B cell (primary cell): ENCODE measurements around the gene KSR2. TPM values are rescaled to one million over a fixed set of nuclear protein-coding genes. Genes with fewer than 3 reads are reported as not detected.

ENCODE experiments used
- ATAC-seq: fragments of 200-7000 bp; cut with Tn5 transposase; one replicate; pipeline ENCODE4 v1.10.0; 2021; ENCODE audit warnings: low read depth, mild to moderate bottlenecking, moderate number of reproducible peaks, moderate library complexity
- CTCF ChIA-PET: fragments of 350-600 bp; sonication (Branson Sonifier 250); formaldehyde crosslinking; loops from one replicate; lab custom pipeline; 2021; ENCODE audit warnings: antibody characterized with exemption, inconsistent platforms; lab: Charles Lee
- POLR2A ChIA-PET: fragments of 350-600 bp; sonication (Branson Sonifier 250); formaldehyde crosslinking; loops from one replicate; lab custom pipeline; 2021; ENCODE audit warnings: antibody characterized with exemption; lab: Charles Lee
- DNase-seq: peaks from one replicate; pipeline ENCODE4 v3.0.0; 2013
- H2AFZ ChIP-seq: 2 replicates; pipeline ENCODE4 v1.6.1; 2012; ENCODE audit warnings: mild to moderate bottlenecking, low read depth, low read length; ENCODE audit not compliant: insufficient read depth, poor library complexity, severe bottlenecking
- H3K27ac ChIP-seq, 2 donors: 1 replicate in 1 of 2; 2 replicates in 1 of 2; pipeline ENCODE4 v1.5.1; 2012 to 2013; ENCODE audit warnings: low read length in 2 of 2, mild to moderate bottlenecking in 2 of 2, moderate library complexity in 1 of 2
- H3K27me3 ChIP-seq, 4 experiments: fragments of 200-600 bp in 1 of 4; sonication (generic) in 1 of 4; replicated peaks in 1 of 4; 1 replicate in 2 of 4; 2 replicates in 2 of 4; pipeline versions ENCODE4 v1.6.1 to v1.7.0; 2013 to 2016; ENCODE audit warnings: low read length in 3 of 4, mild to moderate bottlenecking in 2 of 4, mixed read lengths in 1 of 4, moderate library complexity in 1 of 4; ENCODE audit not compliant: insufficient read depth in 4 of 4, control insufficient read depth in 3 of 4; ENCODE audit errors: control extremely low read depth in 1 of 4
- H3K36me3 ChIP-seq, 2 experiments: replicated peaks in 1 of 2; 1 replicate in 1 of 2; 2 replicates in 1 of 2; pipeline versions ENCODE4 v1.6.1 to v1.7.1; 2013; ENCODE audit warnings: low read length in 1 of 2; ENCODE audit not compliant: insufficient read depth in 2 of 2, control insufficient read depth in 1 of 2; ENCODE audit errors: control extremely low read depth in 1 of 2, extremely low read depth in 1 of 2
- H3K4me1 ChIP-seq, 2 donors: fragments of 200-600 bp in 1 of 2; sonication (generic) in 1 of 2; 1 replicate in 1 of 2; 2 replicates in 1 of 2; pipeline versions ENCODE4 v1.5.1 to v1.6.1; 2013 to 2017; ENCODE audit warnings: low read length in 2 of 2; ENCODE audit not compliant: control insufficient read depth in 2 of 2, insufficient read depth in 2 of 2
- H3K4me2 ChIP-seq: replicated peaks from 2 replicates; pipeline ENCODE3; 2012; ENCODE audit warnings: mild to moderate bottlenecking, low read depth, low read length; ENCODE audit not compliant: poor library complexity, severe bottlenecking
- H3K4me3 ChIP-seq, 5 experiments: fragments of 200-600 bp in 1 of 5; sonication (generic) in 1 of 5; 1 replicate in 3 of 5; 2 replicates in 2 of 5; pipeline versions ENCODE4 v1.5.1 to v1.7.0; 2011 to 2016; ENCODE audit warnings: low read length in 4 of 5, mild to moderate bottlenecking in 4 of 5, low read depth in 2 of 5, control low read depth in 1 of 5, moderate library complexity in 1 of 5; ENCODE audit not compliant: insufficient read depth in 1 of 5; ENCODE audit errors: control extremely low read depth in 1 of 5, extremely low read depth in 1 of 5
- H3K79me2 ChIP-seq: fragments of 200-600 bp; sonication (generic); one replicate; pipeline ENCODE4 v1.6.0; 2016; ENCODE audit warnings: low read length; ENCODE audit not compliant: control insufficient read depth, insufficient read depth
- H3K9ac ChIP-seq: fragments of 200-600 bp; sonication (generic); 2 replicates; pipeline ENCODE4 v1.6.1; 2017; ENCODE audit warnings: mild to moderate bottlenecking, low read length, moderate library complexity
- H3K9me3 ChIP-seq, 3 donors: one replicate each; pipeline versions ENCODE4 v1.6.1 to v1.7.1; 2013; ENCODE audit warnings: low read length in 2 of 3; ENCODE audit not compliant: control insufficient read depth in 2 of 3, insufficient read depth in 1 of 3; ENCODE audit errors: control extremely low read depth in 1 of 3
- H4K20me1 ChIP-seq: 2 replicates; pipeline ENCODE4 v1.6.0; 2012; ENCODE audit warnings: mild to moderate bottlenecking, low read length; ENCODE audit not compliant: insufficient read depth, control insufficient read depth, poor library complexity, severe bottlenecking
- H3K27ac Mint-ChIP-seq: one replicate; pipeline ENCODE4 v1.8.0; 2021; ENCODE audit warnings: mixed read lengths
- H3K27me3 Mint-ChIP-seq: one replicate; pipeline ENCODE4 v1.8.0; 2021; ENCODE audit warnings: mixed read lengths
- H3K4me1 Mint-ChIP-seq: one replicate; pipeline ENCODE4 v1.8.0; 2021; ENCODE audit warnings: mixed read lengths
- H3K4me3 Mint-ChIP-seq: one replicate; pipeline ENCODE4 v1.8.0; 2021; ENCODE audit warnings: mixed read lengths
- H3K9me3 Mint-ChIP-seq: one replicate; pipeline ENCODE4 v1.8.0; 2022; ENCODE audit warnings: mixed read lengths; ENCODE audit not compliant: insufficient read depth
- EZH2 ChIP-seq: IDR thresholded peaks from 2 replicates; pipeline ENCODE4 v1.6.1; 2012; ENCODE audit warnings: borderline replicate concordance, low read depth, mild to moderate bottlenecking, moderate library complexity, low read length; ENCODE audit not compliant: insufficient read depth, poor library complexity, severe bottlenecking
- WGBS: methylation state at CpG from one replicate; pipeline ENCODE4 v1.1.5; 2013; ENCODE audit warnings: missing lambda C conversion rate; ENCODE audit not compliant: insufficient coverage; 5-methylcytosine and 5-hydroxymethylcytosine counted together
- intact Hi-C: fragments of 100-400 bp; cut with micrococcal nuclease; formaldehyde crosslinking; loops from one replicate; pipeline ENCODE4 v1.10.0; 2022
- polyA plus RNA-seq: library from polyadenylated mRNA; depleted of rRNA; stranded (reverse); fragments of >200 nt; gene quantifications from 2 replicates; pipeline ENCODE4 v1.2.3, GENCODE V29; 2012
- total RNA-seq, 2 donors: library from RNA; stranded (reverse); fragments of 120-200 nt in 1 of 2; gene quantifications; 1 replicate in 1 of 2; 2 replicates in 1 of 2; pipeline versions ENCODE4 v1.2.3 to v1.2.4, GENCODE V29; 2013 to 2022
- TF ChIP-seq, protein P1 (sequence below): fragments of 200-600 bp; IDR thresholded peaks from one replicate; pipeline ENCODE4 v1.8.0; 2022; ENCODE audit warnings: antibody characterized with exemption, mild to moderate bottlenecking

The KSR2 gene
- total and polyA plus RNA-seq, 2 donors (not counting 1 experiment from before 2014, with no cell fraction given): not detected

DNA sequence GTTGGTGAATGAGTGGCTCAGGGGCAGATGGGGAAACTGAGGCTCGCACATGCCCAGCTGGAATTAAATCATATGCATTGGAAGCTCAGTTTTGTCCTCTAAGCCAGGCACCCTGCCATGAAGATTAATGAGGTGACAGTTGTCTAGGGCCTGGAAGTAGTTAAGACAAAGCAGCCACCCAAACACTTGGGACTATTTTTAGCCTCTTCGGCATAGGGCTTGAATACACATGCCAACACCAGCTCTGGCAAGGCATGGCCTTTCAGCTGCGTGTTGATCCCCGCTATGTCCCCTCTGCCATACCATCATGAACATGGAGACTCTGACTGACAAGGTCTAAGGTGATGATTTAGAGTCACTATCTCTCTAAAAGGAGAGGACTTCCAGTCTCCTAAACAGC lies 250.2 kb downstream of the KSR2 start:
- DNase-seq: no peak
- H3K36me3 ChIP-seq: no peaks in the 10 kb centered on the region
- H3K9me3 Mint-ChIP-seq: no peaks in the 10 kb centered on the region
- H3K79me2 ChIP-seq: no peaks in the 10 kb centered on the region
- peaks cover 4% of the 10 kb centered on the region for H3K27me3 Mint-ChIP-seq
- intact Hi-C loops: no loop called here
- no peak overlapping the region for H3K9ac ChIP-seq
- POLR2A ChIA-PET: no interaction called here
- peaks cover 0 to 2% (median 0%) of the 10 kb centered on the region in 4 experiments for H3K27me3 ChIP-seq
- 80% methylated on average over 3 of the region's 4 CpGs for WGBS
- H3K4me1 Mint-ChIP-seq: no peaks in the 10 kb centered on the region
- CTCF ChIA-PET: no interaction called here
- no peak for TF ChIP-seq EZH2
- TF ChIP-seq, protein P1, sequence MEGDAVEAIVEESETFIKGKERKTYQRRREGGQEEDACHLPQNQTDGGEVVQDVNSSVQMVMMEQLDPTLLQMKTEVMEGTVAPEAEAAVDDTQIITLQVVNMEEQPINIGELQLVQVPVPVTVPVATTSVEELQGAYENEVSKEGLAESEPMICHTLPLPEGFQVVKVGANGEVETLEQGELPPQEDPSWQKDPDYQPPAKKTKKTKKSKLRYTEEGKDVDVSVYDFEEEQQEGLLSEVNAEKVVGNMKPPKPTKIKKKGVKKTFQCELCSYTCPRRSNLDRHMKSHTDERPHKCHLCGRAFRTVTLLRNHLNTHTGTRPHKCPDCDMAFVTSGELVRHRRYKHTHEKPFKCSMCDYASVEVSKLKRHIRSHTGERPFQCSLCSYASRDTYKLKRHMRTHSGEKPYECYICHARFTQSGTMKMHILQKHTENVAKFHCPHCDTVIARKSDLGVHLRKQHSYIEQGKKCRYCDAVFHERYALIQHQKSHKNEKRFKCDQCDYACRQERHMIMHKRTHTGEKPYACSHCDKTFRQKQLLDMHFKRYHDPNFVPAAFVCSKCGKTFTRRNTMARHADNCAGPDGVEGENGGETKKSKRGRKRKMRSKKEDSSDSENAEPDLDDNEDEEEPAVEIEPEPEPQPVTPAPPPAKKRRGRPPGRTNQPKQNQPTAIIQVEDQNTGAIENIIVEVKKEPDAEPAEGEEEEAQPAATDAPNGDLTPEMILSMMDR: no peak
- no peak overlapping the region for H3K27ac Mint-ChIP-seq
- H3K4me2 ChIP-seq: no peak overlapping the region
- H3K9me3 ChIP-seq: peaks cover 0 to 4% (median 0%) of the 10 kb centered on the region in 3 donors
- no peak overlapping the region for H3K4me3 Mint-ChIP-seq
- H4K20me1 ChIP-seq: no peaks in the 10 kb centered on the region
- ATAC-seq: no peak
- no peaks in the 10 kb centered on the region for H3K4me1 ChIP-seq
- no peak overlapping the region for H3K4me3 ChIP-seq
- no peak overlapping the region for H2AFZ ChIP-seq
- H3K27ac ChIP-seq: no peak overlapping the region

DNA sequence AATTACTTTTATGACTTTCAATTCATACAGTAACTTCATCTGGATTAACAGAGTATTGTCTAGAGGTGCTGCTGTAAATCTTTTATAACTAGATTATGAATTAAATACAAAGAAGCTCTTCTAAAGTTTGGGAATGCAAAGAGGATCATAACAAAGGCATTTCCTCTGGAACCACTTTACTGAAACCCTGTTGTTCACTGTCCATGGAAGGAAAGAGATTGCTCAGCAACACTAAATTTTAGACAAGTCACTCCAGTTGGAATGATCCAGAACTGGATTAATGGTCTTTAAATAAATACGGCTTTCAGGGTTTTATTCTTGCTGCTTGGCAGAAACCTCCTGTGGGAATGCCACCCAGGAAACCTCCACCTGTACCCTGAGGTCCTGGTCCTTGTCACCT lies 250.6 kb downstream of the KSR2 start:
- H3K9me3 Mint-ChIP-seq: no peaks in the 10 kb centered on the region
- Histone ChIP-seq H3K9ac (no peak overlapping the region), H3K4me3 (no peak overlapping the region), H3K27me3 (peaks cover 0 to 2% (median 0%) of the 10 kb centered on the region in 4 experiments), H4K20me1 (no peaks in the 10 kb centered on the region), H2AFZ (no peak overlapping the region), H3K27ac (no peak overlapping the region), H3K4me2 (no peak overlapping the region), H3K79me2 (no peaks in the 10 kb centered on the region), H3K9me3 (peaks cover 0 to 4% (median 0%) of the 10 kb centered on the region in 3 donors), H3K36me3 (no peaks in the 10 kb centered on the region), H3K4me1 (no peaks in the 10 kb centered on the region)
- POLR2A ChIA-PET: no interaction called here
- no peak for TF ChIP-seq EZH2
- TF ChIP-seq, protein P1: no peak
- H3K27me3 Mint-ChIP-seq: peaks cover 4% of the 10 kb centered on the region
- intact Hi-C loops: no loop called here
- H3K27ac Mint-ChIP-seq: no peak overlapping the region
- no peaks in the 10 kb centered on the region for H3K4me1 Mint-ChIP-seq
- H3K4me3 Mint-ChIP-seq: no peak overlapping the region
- CTCF ChIA-PET: no interaction called here
- DNase-seq (no peak), ATAC-seq (no peak)
- WGBS: no CpG with 5 or more reads among the region's 1 CpG
